ENCODE measurements around the gene KEL.

Gene KEL

GRCh38 chr7:142960955-142961512 lies 1.1 kb downstream of the KEL start:
- no peak for DNase-seq

- DNase-seq: no peak
Observed at GRCh38 chr7:142959202-142959601, 3.0 kb downstream of the KEL start.

- no peak for DNase-seq
Observed at GRCh38 chr7:142957723-142958122, 4.4 kb downstream of the KEL start.

- no peak for DNase-seq
Observed at GRCh38 chr7:142956951-142957623, 5.1 kb downstream of the KEL start.

GRCh38 chr7:142954680-142955268 lies 7.4 kb downstream of the KEL start:
- DNase-seq: no peak

- no peak for DNase-seq
Observed at GRCh38 chr7:142950235-142950634, 11.9 kb downstream of the KEL start.

- DNase-seq: no peak
Observed at GRCh38 chr7:142948603-142949002, 13.6 kb downstream of the KEL start.

GRCh38 chr7:142945001-142945400 lies 17.2 kb downstream of the KEL start:
- no peak for DNase-seq

- DNase-seq: no peak
Observed at GRCh38 chr7:142943706-142944268, 18.4 kb downstream of the KEL start.

- DNase-seq: no peak
Observed at GRCh38 chr7:142942746-142943145, 19.4 kb downstream of the KEL start.

GRCh38 chr7:142941541-142941940 lies 20.6 kb downstream of the KEL start:
- DNase-seq: no peak

GRCh38 chr7:142940966-142941535 lies 21.1 kb downstream of the KEL start:
- no peak for DNase-seq

- no peak for DNase-seq
Observed at GRCh38 chr7:142939226-142939910, 22.8 kb downstream of the KEL start, which contains the start of gene LLCFC1. Gene LLCFC1, plus strand, starts transcription at chr7:142939484. Its CDS starts 138 bp downstream, at chr7:142939622.

- DNase-seq: no peak
Observed at GRCh38 chr7:142938611-142939010, 23.6 kb downstream of the KEL start.

- no peak for DNase-seq
Observed at GRCh38 chr7:142935941-142936565, 26.1 kb downstream of the KEL start.

GRCh38 chr7:142934056-142934455 lies 28.1 kb downstream of the KEL start:
- DNase-seq: no peak

GRCh38 chr7:142933624-142934023 lies 28.5 kb downstream of the KEL start, which contains the start of gene TRPV5:
Gene TRPV5, minus strand, starts transcription at chr7:142933746. Its CDS starts 287 bp downstream, at chr7:142933459.
- DNase-seq: no peak

- no peak for DNase-seq
Observed at GRCh38 chr7:142933092-142933475, 29.1 kb downstream of the KEL start.

- no peak for DNase-seq
Observed at GRCh38 chr7:142932386-142933091, 29.6 kb downstream of the KEL start.

- no peak for DNase-seq
Observed at GRCh38 chr7:142930126-142930730, 31.9 kb downstream of the KEL start.

- DNase-seq: no peak
Observed at GRCh38 chr7:142927949-142928348, 34.2 kb downstream of the KEL start.

Data from hippocampal formation (tissue), 2 donors.